HEK293 (cell line): Measurements from ENCODE around the gene ZNF768.
A peak's percentile ranks its signal among the peaks of the same experiment; 100 is the strongest.

Experiments
- CTCF ChIA-PET: fragments of 350-600 bp; formaldehyde crosslinking; extraction: SDS; loops from one replicate; lab custom pipeline; 2021; ENCODE audit warnings: antibody characterized with exemption; lab: Yijun Ruan, JAX
- POLR2A ChIA-PET: fragments of 300-600 bp; formaldehyde crosslinking; extraction: SDS; loops from one replicate; lab custom pipeline; 2020; ENCODE audit warnings: antibody characterized with exemption, inconsistent platforms; lab: Yijun Ruan, JAX
- H3K27ac ChIP-seq: fragments of 200-500 bp; sonication (Bioruptor generic); 2 replicates; pipeline ENCODE4 v1.5.1; 2014; ENCODE audit warnings: low read depth, low read length, control low read depth, inconsistent platforms; ENCODE audit errors: extremely low read depth
- H3K36me3 ChIP-seq, 2 experiments: fragments of 200-500 bp in 1 of 2; sonication (Bioruptor generic) in 1 of 2; 1 replicate in 1 of 2; 2 replicates in 1 of 2; pipeline ENCODE4 v1.5.1; 2014 to 2017; ENCODE audit warnings: inconsistent platforms in 2 of 2, low read length in 2 of 2; ENCODE audit not compliant: control insufficient read depth in 2 of 2, insufficient read depth in 1 of 2
- H3K4me1 ChIP-seq: fragments of 200-500 bp; sonication (Bioruptor generic); 2 replicates; pipeline ENCODE4 v1.5.1; 2014; ENCODE audit warnings: mild to moderate bottlenecking, low read length, inconsistent platforms; ENCODE audit not compliant: control insufficient read depth, insufficient read depth
- H3K4me3 ChIP-seq: 2 replicates; pipeline ENCODE4 v1.5.1; 2011; ENCODE audit warnings: low read depth, mild to moderate bottlenecking, control low read depth, low read length, moderate library complexity
- H3K9me3 ChIP-seq: fragments of 200-500 bp; sonication (Bioruptor generic); 2 replicates; pipeline ENCODE4 v1.5.1; 2014; ENCODE audit warnings: low read depth, low read length, inconsistent platforms; ENCODE audit not compliant: control insufficient read depth, insufficient read depth
- KLF1 ChIP-seq: fragments of 450-650 bp; formaldehyde crosslinking; IDR thresholded peaks from 2 replicates; pipeline ENCODE4 v1.5.1; 2016; ENCODE audit warnings: missing biosample characterization, missing genetic modification characterization
- SCRT2 ChIP-seq: fragments of 450-650 bp; formaldehyde crosslinking; IDR thresholded peaks from 2 replicates; pipeline ENCODE4 v1.5.1; 2016; ENCODE audit warnings: missing biosample characterization, missing genetic modification characterization
- ZIC2 ChIP-seq: fragments of 450-650 bp; formaldehyde crosslinking; IDR thresholded peaks from 2 replicates; pipeline ENCODE4 v1.5.1; 2016; ENCODE audit warnings: missing biosample characterization, missing genetic modification characterization
- ZNF221 ChIP-seq: fragments of 450-650 bp; formaldehyde crosslinking; IDR thresholded peaks from 2 replicates; pipeline ENCODE4 v1.5.1; 2017; ENCODE audit warnings: missing biosample characterization, missing genetic modification characterization, borderline replicate concordance
- ZNF394 ChIP-seq: fragments of 450-650 bp; formaldehyde crosslinking; IDR thresholded peaks from 2 replicates; pipeline ENCODE4 v1.5.1; 2016; ENCODE audit warnings: missing biosample characterization, missing genetic modification characterization, mild to moderate bottlenecking, moderate library complexity, borderline replicate concordance
- ZNF558 ChIP-seq: fragments of 450-650 bp; formaldehyde crosslinking; IDR thresholded peaks from 2 replicates; pipeline ENCODE4 v1.5.1; 2016; ENCODE audit warnings: missing biosample characterization, missing genetic modification characterization
- ZNF600 ChIP-seq: fragments of 450-650 bp; formaldehyde crosslinking; IDR thresholded peaks from 2 replicates; pipeline ENCODE4 v1.5.1; 2016; ENCODE audit warnings: missing biosample characterization, missing genetic modification characterization
- ZNF645 ChIP-seq: fragments of 450-650 bp; formaldehyde crosslinking; IDR thresholded peaks from 2 replicates; pipeline ENCODE4; 2016; ENCODE audit warnings: missing biosample characterization, missing genetic modification characterization
- ZNF76 ChIP-seq: fragments of 450-650 bp; formaldehyde crosslinking; IDR thresholded peaks from 2 replicates; pipeline ENCODE4; 2016; ENCODE audit warnings: low read depth, missing biosample characterization, missing genetic modification characterization, borderline replicate concordance
- ZNF768 ChIP-seq: fragments of 450-650 bp; formaldehyde crosslinking; IDR thresholded peaks from 2 replicates; pipeline ENCODE4 v1.5.1; 2018; ENCODE audit warnings: missing biosample characterization, mild to moderate bottlenecking, missing genetic modification characterization
- TF ChIP-seq, protein P1 (sequence below): fragments of 450-650 bp; IDR thresholded peaks from 2 replicates; pipeline ENCODE4 v1.5.1; 2018; ENCODE audit warnings: missing biosample characterization, mild to moderate bottlenecking, missing genetic modification characterization
- TF ChIP-seq, protein P2 (sequence below): fragments of 450-650 bp; formaldehyde crosslinking; optimal IDR thresholded peaks from 2 replicates; pipeline ENCODE3; 2016; ENCODE audit warnings: missing biosample characterization, mild to moderate bottlenecking, missing genetic modification characterization
- TF ChIP-seq, protein P3 (sequence below): fragments of 450-650 bp; formaldehyde crosslinking; conservative IDR thresholded peaks from 2 replicates; pipeline ENCODE4 v1.5.1; 2016; ENCODE audit warnings: low read depth, missing biosample characterization, missing genetic modification characterization

The ZNF768 gene

GRCh38 chr16:30524575-30525568 is 1.5 kb downstream of the ZNF768 start:
- ChIA-PET POLR2A (interaction anchor here (0.6 to 2.1 kb wide), 15 partner anchors 10 to 474 kb away, joined by 3 to 9 read pairs (median 4); partner anchors contain the start of genes CD2BP2, DCTPP1, TBX6 and ZNF688), CTCF (interaction anchor here (0.6 to 1.3 kb wide), 3 partner anchors 11 to 250 kb away, joined by 3 to 9 read pairs (median 3); partner anchors contain the start of gene ZNF747)
- no peak overlapping the region for H3K4me3 ChIP-seq

More at GRCh38 chr16:30524575-30525568, 1.5 kb downstream of the ZNF768 start:
- Histone ChIP-seq H3K27ac (no peak overlapping the region), H3K36me3 (peaks cover 0 to 14% of the 10 kb centered on the region in 2 experiments; a peak in 1 of 3 replicates), H3K9me3 (no peaks in the 10 kb centered on the region), H3K4me1 (peaks cover 9% of the 10 kb centered on the region)
- TF ChIP-seq, protein P1, sequence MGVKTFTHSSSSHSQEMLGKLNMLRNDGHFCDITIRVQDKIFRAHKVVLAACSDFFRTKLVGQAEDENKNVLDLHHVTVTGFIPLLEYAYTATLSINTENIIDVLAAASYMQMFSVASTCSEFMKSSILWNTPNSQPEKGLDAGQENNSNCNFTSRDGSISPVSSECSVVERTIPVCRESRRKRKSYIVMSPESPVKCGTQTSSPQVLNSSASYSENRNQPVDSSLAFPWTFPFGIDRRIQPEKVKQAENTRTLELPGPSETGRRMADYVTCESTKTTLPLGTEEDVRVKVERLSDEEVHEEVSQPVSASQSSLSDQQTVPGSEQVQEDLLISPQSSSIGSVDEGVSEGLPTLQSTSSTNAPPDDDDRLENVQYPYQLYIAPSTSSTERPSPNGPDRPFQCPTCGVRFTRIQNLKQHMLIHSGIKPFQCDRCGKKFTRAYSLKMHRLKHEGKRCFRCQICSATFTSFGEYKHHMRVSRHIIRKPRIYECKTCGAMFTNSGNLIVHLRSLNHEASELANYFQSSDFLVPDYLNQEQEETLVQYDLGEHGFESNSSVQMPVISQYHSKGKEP: no peak
- TF ChIP-seq ZNF221 (tag by site-specific recombination) (no peak), SCRT2 (peak; percentile 48; the same call in 1 of the 2 replicates), ZNF394 (tag by site-specific recombination) (0 out of 2 replicates have a peak, but pooled peaks have one; percentile 75), ZNF76 (tag by site-specific recombination) (no peak), ZNF645 (tag by site-specific recombination) (peak; percentile 48; the same call in 1 of the 2 replicates), ZIC2 (tag by site-specific recombination) (peak; percentile 38), ZNF558 (no peak), ZNF768 (tag by site-specific recombination) (peak; percentile 31; the same call in 1 of the 2 replicates), KLF1 (tag by site-specific recombination) (0 out of 2 replicates have a peak, but pooled peaks have one; percentile 5), ZNF600 (tag by site-specific recombination) (peak; percentile 62)
- TF ChIP-seq, protein P2, sequence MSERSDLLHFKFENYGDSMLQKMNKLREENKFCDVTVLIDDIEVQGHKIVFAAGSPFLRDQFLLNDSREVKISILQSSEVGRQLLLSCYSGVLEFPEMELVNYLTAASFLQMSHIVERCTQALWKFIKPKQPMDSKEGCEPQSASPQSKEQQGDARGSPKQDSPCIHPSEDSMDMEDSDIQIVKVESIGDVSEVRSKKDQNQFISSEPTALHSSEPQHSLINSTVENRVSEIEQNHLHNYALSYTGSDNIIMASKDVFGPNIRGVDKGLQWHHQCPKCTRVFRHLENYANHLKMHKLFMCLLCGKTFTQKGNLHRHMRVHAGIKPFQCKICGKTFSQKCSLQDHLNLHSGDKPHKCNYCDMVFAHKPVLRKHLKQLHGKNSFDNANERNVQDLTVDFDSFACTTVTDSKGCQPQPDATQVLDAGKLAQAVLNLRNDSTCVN (tag by site-specific recombination): peak; percentile 5
- TF ChIP-seq, protein P3, sequence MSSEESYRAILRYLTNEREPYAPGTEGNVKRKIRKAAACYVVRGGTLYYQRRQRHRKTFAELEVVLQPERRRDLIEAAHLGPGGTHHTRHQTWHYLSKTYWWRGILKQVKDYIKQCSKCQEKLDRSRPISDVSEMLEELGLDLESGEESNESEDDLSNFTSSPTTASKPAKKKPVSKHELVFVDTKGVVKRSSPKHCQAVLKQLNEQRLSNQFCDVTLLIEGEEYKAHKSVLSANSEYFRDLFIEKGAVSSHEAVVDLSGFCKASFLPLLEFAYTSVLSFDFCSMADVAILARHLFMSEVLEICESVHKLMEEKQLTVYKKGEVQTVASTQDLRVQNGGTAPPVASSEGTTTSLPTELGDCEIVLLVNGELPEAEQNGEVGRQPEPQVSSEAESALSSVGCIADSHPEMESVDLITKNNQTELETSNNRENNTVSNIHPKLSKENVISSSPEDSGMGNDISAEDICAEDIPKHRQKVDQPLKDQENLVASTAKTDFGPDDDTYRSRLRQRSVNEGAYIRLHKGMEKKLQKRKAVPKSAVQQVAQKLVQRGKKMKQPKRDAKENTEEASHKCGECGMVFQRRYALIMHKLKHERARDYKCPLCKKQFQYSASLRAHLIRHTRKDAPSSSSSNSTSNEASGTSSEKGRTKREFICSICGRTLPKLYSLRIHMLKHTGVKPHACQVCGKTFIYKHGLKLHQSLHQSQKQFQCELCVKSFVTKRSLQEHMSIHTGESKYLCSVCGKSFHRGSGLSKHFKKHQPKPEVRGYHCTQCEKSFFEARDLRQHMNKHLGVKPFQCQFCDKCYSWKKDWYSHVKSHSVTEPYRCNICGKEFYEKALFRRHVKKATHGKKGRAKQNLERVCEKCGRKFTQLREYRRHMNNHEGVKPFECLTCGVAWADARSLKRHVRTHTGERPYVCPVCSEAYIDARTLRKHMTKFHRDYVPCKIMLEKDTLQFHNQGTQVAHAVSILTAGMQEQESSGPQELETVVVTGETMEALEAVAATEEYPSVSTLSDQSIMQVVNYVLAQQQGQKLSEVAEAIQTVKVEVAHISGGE (tag by site-specific recombination): no peak
